ENCODE results near the gene ETS1.

ETS1 gene

GRCh38 chr11:128498721-128499245 lies 88.6 kb downstream of the ETS1 start:
- no peak for DNase-seq

DNA sequence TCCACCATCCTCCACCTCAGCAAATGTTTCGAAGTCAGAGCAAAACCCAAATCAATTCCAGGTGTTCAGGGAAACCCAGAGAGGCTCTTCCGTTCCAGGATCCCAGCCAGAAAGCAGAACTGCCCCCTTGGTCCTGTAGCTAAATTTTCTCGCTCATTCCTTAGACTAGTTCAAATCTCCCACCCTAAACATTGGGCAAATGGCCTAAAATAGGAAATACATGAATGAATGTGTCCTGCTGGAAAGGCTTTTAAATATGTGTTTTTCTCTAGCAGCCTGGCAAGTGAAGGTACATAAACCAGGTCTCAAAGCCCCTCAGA lies 89.6 kb downstream of the ETS1 start:
- no peak for DNase-seq

- no peak for DNase-seq
Observed at GRCh38 chr11:128497061-128497775, 90.1 kb downstream of the ETS1 start.

DNA sequence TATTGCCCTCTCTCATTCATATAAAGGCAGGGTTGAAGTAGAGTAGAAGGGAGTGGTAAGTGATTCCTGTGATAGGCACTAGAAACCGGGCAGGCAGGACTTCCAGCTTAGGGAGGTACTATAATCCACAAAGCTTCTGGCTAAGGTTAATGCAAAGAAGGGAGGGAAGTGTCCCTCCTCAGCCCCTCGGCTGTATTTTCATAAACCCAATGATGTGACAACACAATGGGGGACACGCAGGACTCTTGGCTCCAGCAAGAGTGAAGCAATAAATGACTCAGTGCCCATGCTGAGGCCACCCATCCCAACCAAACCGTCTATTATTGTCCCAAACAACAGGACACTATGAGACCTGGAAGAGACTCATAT lies 90.7 kb downstream of the ETS1 start:
- DNase-seq, result no peak

GRCh38 chr11:128496249-128496648 lies 91.1 kb downstream of the ETS1 start:
- DNase-seq, result no peak

GRCh38 chr11:128494418-128495332 lies 92.7 kb downstream of the ETS1 start:
- no peak for DNase-seq

DNA sequence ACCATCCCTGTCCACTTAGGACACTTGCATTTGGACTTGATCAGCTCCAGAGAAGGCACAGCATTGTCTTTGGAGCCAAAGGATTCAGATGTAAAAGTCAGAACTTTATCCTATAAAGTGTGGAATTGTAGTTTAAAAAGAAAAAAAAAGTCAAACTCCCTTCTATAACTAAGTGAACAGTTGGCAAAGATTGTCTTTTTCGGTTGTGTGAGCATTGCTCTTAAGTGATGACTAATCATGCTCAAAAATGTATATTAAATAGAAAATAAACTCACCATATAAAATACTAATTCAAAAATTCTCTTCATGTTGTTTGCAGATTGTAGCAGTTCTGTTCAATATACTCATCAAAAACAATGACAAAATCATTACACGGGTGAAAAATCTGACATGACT lies 93.8 kb downstream of the ETS1 start:
- no peak for DNase-seq

- no peak for DNase-seq
Observed at GRCh38 chr11:128492903-128493569, 94.3 kb downstream of the ETS1 start.

DNA sequence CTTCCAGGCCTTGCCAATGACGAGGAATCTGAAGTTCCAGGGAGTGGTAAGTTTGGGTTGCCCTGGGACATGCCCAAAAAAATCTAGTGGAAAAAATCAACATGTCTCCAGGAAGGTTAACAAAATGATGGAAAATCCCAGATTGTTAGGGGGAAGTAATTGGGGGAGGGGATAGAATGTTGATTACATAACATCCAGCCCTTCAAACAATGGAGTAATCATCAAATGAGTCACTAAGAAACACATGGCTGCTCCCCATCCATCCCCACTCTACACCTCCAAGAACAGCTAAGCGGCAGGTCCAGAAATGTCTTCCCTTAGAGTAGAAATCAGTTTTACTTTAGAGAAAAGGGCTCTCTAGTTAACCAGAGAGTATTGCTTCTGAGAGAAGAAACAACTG lies 94.9 kb downstream of the ETS1 start:
- DNase-seq, result no peak

GRCh38 chr11:128491195-128491936 lies 96.0 kb downstream of the ETS1 start:
- DNase-seq, result no peak

GRCh38 chr11:128490092-128490491 lies 97.3 kb downstream of the ETS1 start:
- no peak for DNase-seq

GRCh38 chr11:128488471-128488870 lies 98.9 kb downstream of the ETS1 start:
- DNase-seq, result no peak

DNA sequence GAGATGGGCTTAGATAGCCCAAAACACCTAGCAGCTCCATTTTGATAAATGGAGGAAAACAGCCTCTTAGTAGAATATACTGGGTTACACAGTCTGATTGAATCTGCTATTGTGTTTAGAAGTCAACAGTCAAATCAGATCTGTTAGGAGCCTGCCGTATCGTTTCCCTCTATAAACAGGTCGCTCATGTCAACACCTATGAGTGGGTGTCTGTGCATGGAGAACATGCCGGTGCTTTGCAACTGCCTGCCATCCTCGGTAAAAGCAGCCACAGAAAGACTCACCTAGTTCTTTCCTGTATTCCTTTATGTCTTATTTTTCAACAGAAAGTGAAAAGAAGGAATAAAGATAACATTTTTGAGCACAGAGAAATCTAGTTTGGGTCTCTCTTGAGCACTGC lies 99.4 kb downstream of the ETS1 start:
- DNase-seq, result no peak

- DNase-seq, result no peak
Observed at GRCh38 chr11:128484172-128484571, 103.2 kb downstream of the ETS1 start.

DNA sequence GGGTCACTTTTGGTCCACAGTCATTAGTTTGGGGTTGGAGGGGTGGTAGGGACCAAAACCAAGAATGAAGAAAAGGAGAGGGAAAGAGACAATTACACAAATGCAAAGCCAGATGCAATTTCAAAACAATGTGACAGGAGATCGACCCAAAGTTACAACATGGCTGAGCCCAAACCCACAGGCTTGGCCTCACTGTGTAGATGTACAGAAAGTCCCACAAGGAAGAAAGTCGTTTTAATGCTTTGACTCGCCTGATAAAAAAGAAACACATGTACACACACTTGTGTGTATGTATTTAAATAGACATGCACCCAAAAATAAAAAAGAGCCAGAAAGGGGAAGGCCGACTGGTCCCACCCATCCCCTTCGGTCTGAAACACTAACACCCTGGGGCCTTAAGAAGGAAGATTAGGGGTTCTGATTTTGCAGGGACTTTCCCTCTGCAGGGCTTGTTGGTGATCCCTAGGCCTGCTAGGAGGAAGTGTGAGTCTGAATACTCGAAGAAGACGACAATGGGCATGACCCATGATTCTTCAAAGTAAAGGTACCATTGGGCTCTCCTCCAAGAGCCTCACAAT lies 104.1 kb downstream of the ETS1 start:
- DNase-seq, result no peak

GRCh38 chr11:128482512-128483191 lies 104.7 kb downstream of the ETS1 start:
- no peak for DNase-seq

- no peak for DNase-seq
Observed at GRCh38 chr11:128482092-128482491, 105.3 kb downstream of the ETS1 start.

DNA sequence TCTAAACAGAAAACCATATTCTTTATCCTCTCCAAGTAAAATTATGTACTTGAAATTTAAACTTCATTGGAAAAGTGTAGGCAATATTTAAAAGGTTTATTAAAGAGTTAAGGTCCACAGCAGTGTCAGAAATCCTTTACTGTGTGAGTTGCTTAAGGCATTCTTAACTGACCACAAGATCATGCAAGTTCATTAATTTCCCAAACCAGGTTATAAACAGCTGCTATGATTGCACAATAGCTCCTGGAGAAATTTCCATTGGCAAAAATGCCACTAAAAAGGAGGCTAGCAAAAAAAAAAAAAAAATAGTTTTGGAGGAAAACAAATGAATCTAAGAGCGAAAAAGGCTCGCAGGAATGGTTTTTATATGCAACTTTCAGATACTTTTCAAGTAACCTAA lies 106.2 kb downstream of the ETS1 start:
- DNase-seq, result no peak

GRCh38 chr11:128480665-128481064 lies 106.7 kb downstream of the ETS1 start:
- DNase-seq, result no peak

- DNase-seq, result no peak
Observed at GRCh38 chr11:128480066-128480465, 107.3 kb downstream of the ETS1 start.

- no peak for DNase-seq
Observed at GRCh38 chr11:128479144-128479543, 108.2 kb downstream of the ETS1 start.

DNA sequence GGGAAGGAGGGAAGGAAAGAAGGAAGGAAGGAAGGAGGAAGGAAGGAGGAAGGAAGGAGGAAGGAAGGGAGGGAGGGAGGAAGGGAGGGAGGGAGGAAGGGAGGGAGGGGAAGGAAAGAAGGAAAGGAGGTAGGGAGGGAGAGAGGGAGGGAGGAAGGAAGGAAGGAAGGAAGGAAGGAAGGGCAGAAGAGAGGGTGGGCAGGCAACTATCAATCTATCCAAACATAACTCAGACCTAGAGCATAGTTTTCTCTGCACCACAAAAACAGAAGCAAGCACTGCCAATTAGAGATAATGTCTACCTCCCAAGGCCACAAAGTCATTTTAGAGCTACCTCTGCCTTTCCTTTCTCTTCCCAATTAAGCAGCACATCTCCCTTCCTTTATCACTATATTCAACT lies 109.1 kb downstream of the ETS1 start:
- no peak for DNase-seq
